Skeletal muscle tissue (tissue), 4 donors: ENCODE results near the gene SH3TC1. TPM values are rescaled to one million over a fixed set of nuclear protein-coding genes. Genes with fewer than 3 reads are reported as not detected.

ENCODE experiments used
- H3K27ac ChIP-seq: one replicate; pipeline ENCODE4 v1.7.0; 2013; ENCODE audit warnings: mild to moderate bottlenecking, low read depth, low read length, inconsistent platforms
- H3K27me3 ChIP-seq, 3 donors: one replicate each; pipeline ENCODE4 v1.7.0; 2013; ENCODE audit warnings: low read length in 3 of 3; ENCODE audit not compliant: control insufficient read depth in 3 of 3, insufficient read depth in 3 of 3
- H3K36me3 ChIP-seq, 3 donors: one replicate each; pipeline ENCODE4 v1.7.0; 2013; ENCODE audit warnings: low read length in 3 of 3; ENCODE audit not compliant: control insufficient read depth in 3 of 3, insufficient read depth in 3 of 3
- H3K4me1 ChIP-seq, 3 donors: one replicate each; pipeline ENCODE4 v1.7.0; 2013; ENCODE audit warnings: low read length in 3 of 3, mild to moderate bottlenecking in 3 of 3; ENCODE audit not compliant: control insufficient read depth in 3 of 3, insufficient read depth in 3 of 3
- H3K4me3 ChIP-seq, 3 donors: one replicate each; pipeline ENCODE4 v1.7.0; 2013; ENCODE audit warnings: low read length in 3 of 3
- H3K9ac ChIP-seq, 3 donors: one replicate each; pipeline ENCODE4 v1.7.0; 2013; ENCODE audit warnings: low read length in 3 of 3, mild to moderate bottlenecking in 3 of 3, moderate library complexity in 2 of 3, low read depth in 1 of 3
- H3K9me3 ChIP-seq, 3 donors: one replicate each; pipeline ENCODE4 v1.7.0; 2013; ENCODE audit warnings: low read length in 3 of 3; ENCODE audit not compliant: control insufficient read depth in 3 of 3
- total RNA-seq: library from RNA; depleted of rRNA; stranded (reverse); fragments of >200 nt; gene quantifications from one replicate; pipeline ENCODE4 v1.2.3, GENCODE V29; 2014
- donor health status: Osteomylitis.

The SH3TC1 gene
- total RNA-seq, 1 donor from 2014 or later: 13.0 TPM

GRCh38 chr4:8169763-8170162 is 29.3 kb upstream of the SH3TC1 start:
- H3K9me3 ChIP-seq: peaks cover 0 to 9% (median 5%) of the 10 kb centered on the region in 3 donors
- no peak overlapping the region for H3K4me3 ChIP-seq
- H3K27ac ChIP-seq: peak overlapping the region; percentile 56
- no peaks in the 10 kb centered on the region for H3K27me3 ChIP-seq
- no peaks in the 10 kb centered on the region for H3K36me3 ChIP-seq
- H3K9ac ChIP-seq: no peak overlapping the region
- peaks cover 40 to 62% (median 55%) of the 10 kb centered on the region in 3 donors for H3K4me1 ChIP-seq

GRCh38 chr4:8170341-8170740 is 28.7 kb upstream of the SH3TC1 start:
- no peaks in the 10 kb centered on the region for H3K36me3 ChIP-seq
- H3K9me3 ChIP-seq: peaks cover 0 to 9% (median 5%) of the 10 kb centered on the region in 3 donors
- H3K27me3 ChIP-seq: no peaks in the 10 kb centered on the region
- H3K4me3 ChIP-seq: no peak overlapping the region
- no peak overlapping the region for H3K9ac ChIP-seq
- no peak overlapping the region for H3K27ac ChIP-seq
- peaks cover 34 to 56% (median 49%) of the 10 kb centered on the region in 3 donors for H3K4me1 ChIP-seq

GRCh38 chr4:8171266-8171665 is 27.8 kb upstream of the SH3TC1 start:
- H3K4me3 ChIP-seq: no peak overlapping the region
- no peak overlapping the region for H3K27ac ChIP-seq

GRCh38 chr4:8171984-8172924 is 26.8 kb upstream of the SH3TC1 start:
- Histone ChIP-seq H3K4me1 (peaks cover 29 to 43% (median 39%) of the 10 kb centered on the region in 3 donors), H3K9me3 (peaks cover 0 to 9% (median 5%) of the 10 kb centered on the region in 3 donors), H3K27ac (no peak overlapping the region), H3K36me3 (no peaks in the 10 kb centered on the region), H3K27me3 (no peaks in the 10 kb centered on the region), H3K9ac (peak overlapping the region in 1 of 3 donors; percentile 51), H3K4me3 (no peak overlapping the region)

More at GRCh38 chr4:8171266-8171665, 27.8 kb upstream of the SH3TC1 start:
- Histone ChIP-seq H3K27me3 (no peaks in the 10 kb centered on the region), H3K4me1 (peaks cover 26 to 47% (median 40%) of the 10 kb centered on the region in 3 donors), H3K9me3 (peaks cover 0 to 9% (median 5%) of the 10 kb centered on the region in 3 donors), H3K9ac (no peak overlapping the region), H3K36me3 (no peaks in the 10 kb centered on the region)

DNA sequence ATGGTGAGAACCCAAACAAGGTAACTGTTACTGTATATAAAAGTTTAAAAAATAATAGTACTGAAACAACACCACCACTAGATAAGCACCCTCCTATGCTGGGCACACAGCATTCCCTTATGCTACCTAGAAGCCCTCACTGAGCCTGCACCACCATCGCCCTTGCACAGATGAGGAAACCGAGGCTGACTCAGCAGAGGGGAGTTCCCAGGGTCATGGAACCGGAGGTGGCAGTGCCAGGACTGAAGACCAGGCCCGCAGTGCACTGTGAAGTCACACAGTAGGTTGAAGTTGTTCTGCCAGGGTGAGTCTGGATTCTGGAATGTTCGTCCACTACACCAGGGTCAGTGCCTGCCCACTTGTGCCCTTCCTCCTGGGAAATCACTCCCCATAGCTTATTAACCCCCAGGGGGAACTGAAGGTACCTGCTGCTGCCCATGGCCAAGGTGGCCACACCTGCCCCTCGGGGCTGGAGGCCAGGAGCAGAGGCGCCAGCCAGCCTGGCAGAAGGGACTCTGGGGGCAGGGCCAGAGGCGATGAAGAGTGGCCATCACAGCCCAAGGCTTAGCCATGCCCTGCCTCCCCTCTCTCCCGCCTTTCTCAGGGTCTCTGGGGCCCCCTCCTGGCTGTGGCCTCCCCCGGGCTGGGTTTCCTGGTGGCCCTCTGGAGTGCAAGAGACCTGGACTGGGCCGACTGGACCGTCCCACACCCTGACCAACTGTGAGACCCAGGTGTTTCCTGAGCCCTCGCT is 25.4 kb upstream of the SH3TC1 start:
- Histone ChIP-seq H3K4me1 (peaks cover 29 to 31% (median 29%) of the 10 kb centered on the region in 3 donors), H3K9ac (peak overlapping the region in 1 of 3 donors; percentile 8), H3K4me3 (no peak overlapping the region), H3K27me3 (no peaks in the 10 kb centered on the region), H3K9me3 (no peaks in the 10 kb centered on the region), H3K27ac (no peak overlapping the region), H3K36me3 (no peaks in the 10 kb centered on the region)

DNA sequence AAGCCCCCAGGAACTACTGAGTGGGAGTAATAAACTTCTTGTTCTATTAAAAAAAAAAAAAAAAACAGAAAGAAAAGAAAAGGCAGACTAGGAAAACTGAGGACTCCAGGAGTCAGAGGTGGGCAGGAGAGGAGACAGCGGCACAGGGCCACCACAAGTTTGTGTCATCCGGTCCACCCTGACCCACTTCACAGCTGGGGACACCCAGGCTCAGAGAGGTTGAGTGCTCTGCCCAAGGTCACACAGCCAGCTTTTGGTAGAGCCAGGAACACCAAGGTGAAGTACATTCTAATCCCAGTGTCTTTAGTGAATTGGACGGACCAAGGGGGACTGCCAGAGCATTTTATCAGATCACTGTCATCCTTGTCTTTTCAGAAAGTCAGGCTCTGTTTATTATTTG is 24.1 kb upstream of the SH3TC1 start:
- Histone ChIP-seq H3K4me3 (no peak overlapping the region), H3K9me3 (no peaks in the 10 kb centered on the region), H3K4me1 (peaks cover 17 to 18% (median 18%) of the 10 kb centered on the region in 3 donors), H3K27me3 (no peaks in the 10 kb centered on the region), H3K27ac (no peak overlapping the region), H3K36me3 (no peaks in the 10 kb centered on the region), H3K9ac (no peak overlapping the region)

DNA sequence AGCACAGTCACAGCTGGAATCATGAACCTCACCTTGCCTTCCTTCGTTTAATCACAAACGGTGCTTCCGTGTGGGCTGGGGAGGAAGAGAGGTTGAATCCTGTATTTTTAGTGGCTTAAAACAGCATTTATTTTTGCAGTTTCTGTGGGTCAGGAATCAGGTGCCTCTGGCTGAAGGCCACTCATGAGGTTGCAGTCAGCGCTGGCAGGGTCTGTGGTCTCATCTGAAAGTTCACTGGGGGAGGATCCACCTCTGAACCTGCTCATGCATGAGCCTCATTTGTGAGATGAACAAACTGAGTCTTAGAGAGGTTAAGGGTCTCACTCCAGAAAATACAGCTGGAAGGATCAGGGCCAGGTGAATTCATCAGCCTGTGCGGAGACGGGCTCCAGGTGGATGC is 23.4 kb upstream of the SH3TC1 start:
- peaks cover 12 to 19% (median 17%) of the 10 kb centered on the region in 3 donors for H3K4me1 ChIP-seq
- H3K4me3 ChIP-seq: no peak overlapping the region
- no peaks in the 10 kb centered on the region for H3K9me3 ChIP-seq
- H3K27me3 ChIP-seq: no peaks in the 10 kb centered on the region
- no peak overlapping the region for H3K9ac ChIP-seq
- no peaks in the 10 kb centered on the region for H3K36me3 ChIP-seq
- no peak overlapping the region for H3K27ac ChIP-seq

DNA sequence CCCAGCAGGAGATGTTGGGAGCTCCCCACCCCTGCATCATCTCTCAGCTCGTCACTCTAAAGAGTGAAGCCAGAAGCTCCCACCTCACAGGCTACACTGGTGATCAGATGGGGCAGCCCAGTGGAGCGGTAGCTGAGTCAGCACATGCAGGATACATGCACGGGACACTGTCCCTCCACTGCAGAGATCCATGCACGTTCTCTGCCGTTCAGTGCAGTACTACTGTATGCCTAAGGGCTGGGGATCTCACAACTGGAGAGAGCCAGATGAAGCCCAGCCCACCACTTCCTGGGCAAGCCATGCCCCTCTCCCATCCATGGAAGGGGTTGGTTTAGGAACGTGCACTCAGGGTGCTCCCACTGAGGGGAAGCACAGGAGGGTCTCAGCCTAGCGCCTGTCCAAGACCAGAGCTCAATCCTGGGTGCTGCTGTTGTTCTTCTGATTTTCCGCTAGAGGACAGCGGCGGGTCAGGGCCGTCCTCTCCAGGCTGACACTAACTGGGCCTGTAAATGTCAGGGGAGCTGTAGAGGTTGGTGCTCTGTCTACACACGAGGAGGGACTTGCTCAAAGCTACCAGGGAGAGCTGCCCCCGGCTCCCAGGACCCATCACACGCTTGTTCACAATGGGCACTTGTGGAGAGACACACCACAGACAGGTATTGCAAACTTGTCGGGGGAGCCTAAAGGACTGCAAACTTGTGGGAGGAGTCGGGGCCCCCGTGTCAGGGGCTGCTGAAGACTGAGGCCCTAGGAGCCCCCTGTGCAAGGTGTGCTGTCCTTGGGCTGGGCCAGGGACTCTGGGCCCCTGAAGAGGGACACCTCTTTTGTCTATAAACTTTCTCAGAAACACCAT is 22.3 kb upstream of the SH3TC1 start:
- Histone ChIP-seq H3K4me3 (no peak overlapping the region), H3K27ac (no peak overlapping the region), H3K27me3 (no peaks in the 10 kb centered on the region), H3K9ac (peak overlapping the region in 1 of 3 donors; percentile 60), H3K9me3 (no peaks in the 10 kb centered on the region), H3K36me3 (no peaks in the 10 kb centered on the region), H3K4me1 (peaks cover 12 to 20% (median 16%) of the 10 kb centered on the region in 3 donors)

- peaks cover 9 to 26% (median 24%) of the 10 kb centered on the region in 3 donors for H3K4me1 ChIP-seq
- no peaks in the 10 kb centered on the region for H3K27me3 ChIP-seq
- no peaks in the 10 kb centered on the region for H3K9me3 ChIP-seq
- peak overlapping the region in 1 of 3 donors; percentile 16 for H3K9ac ChIP-seq
- H3K4me3 ChIP-seq: no peak overlapping the region
- no peaks in the 10 kb centered on the region for H3K36me3 ChIP-seq
- H3K27ac ChIP-seq: no peak overlapping the region
Measured at GRCh38 chr4:8177552-8177951, 21.5 kb upstream of the SH3TC1 start.
